Activated CD4-positive, alpha-beta memory T cell treated with anti-CD3 and anti-CD28 coated beads, Interleukin-2, amount 10 ng/mL, durations not matched to agents 7 days and 5 days (primary cell): ENCODE data around the gene ACTA1. TPM values are rescaled to one million over a fixed set of nuclear protein-coding genes. Genes with fewer than 3 reads are reported as not detected.
A peak's percentile ranks its signal among the peaks of the same experiment; 100 is the strongest.

Experiments
- CTCF ChIA-PET: fragments of 350-600 bp; sonication (Branson Sonifier 250); formaldehyde crosslinking; loops from one replicate; lab custom pipeline; 2021; ENCODE audit warnings: antibody characterized with exemption, inconsistent platforms; lab: Charles Lee
- POLR2A ChIA-PET: fragments of 350-600 bp; sonication (Branson Sonifier 250); formaldehyde crosslinking; loops from one replicate; lab custom pipeline; 2021; ENCODE audit warnings: antibody characterized with exemption; lab: Charles Lee
- DNase-seq: peaks from one replicate; pipeline ENCODE4 v3.0.0-alpha.2; 2020
- H3K27ac Mint-ChIP-seq: one replicate; pipeline ENCODE4 v1.8.0; 2021; ENCODE audit warnings: mild to moderate bottlenecking, mixed read lengths
- H3K27me3 Mint-ChIP-seq: one replicate; pipeline ENCODE4 v1.8.0; 2021; ENCODE audit warnings: mixed read lengths
- H3K36me3 Mint-ChIP-seq: one replicate; pipeline ENCODE4 v1.8.0; 2021; ENCODE audit warnings: low read depth, mixed read lengths
- H3K4me1 Mint-ChIP-seq: one replicate; pipeline ENCODE4 v1.8.0; 2021; ENCODE audit warnings: mixed read lengths
- H3K4me3 Mint-ChIP-seq: one replicate; pipeline ENCODE4 v1.8.0; 2021; ENCODE audit warnings: mild to moderate bottlenecking, mixed read lengths
- H3K9me3 Mint-ChIP-seq: one replicate; pipeline ENCODE4 v1.8.0; 2021; ENCODE audit warnings: mixed read lengths
- total RNA-seq, 2 experiments: library from RNA; stranded (reverse); gene quantifications; one replicate each; pipeline ENCODE4 v1.2.3, GENCODE V29; 2021

ACTA1 gene
- total RNA-seq, 2 experiments from 2014 or later: not detected

GRCh38 chr1:229436201-229436600, 2.3 kb upstream of the ACTA1 start:
- Mint-ChIP-seq H3K4me3 (no peak overlapping the region), H3K4me1 (peaks cover 30% of the 10 kb centered on the region), H3K27me3 (peaks cover 65% of the 10 kb centered on the region), H3K27ac (no peak overlapping the region), H3K36me3 (peaks cover 29% of the 10 kb centered on the region), H3K9me3 (no peaks in the 10 kb centered on the region)
- POLR2A ChIA-PET: interaction anchor here (0.8 to 1.5 kb wide), 2 partner anchors 67 to 93 kb away, joined by 3 read pairs; partner anchors contain the start of gene CCSAP
- DNase-seq: no peak
- CTCF ChIA-PET: interaction anchor here (1.3 kb wide), 1 partner anchor 17 kb away, joined by 3 read pairs; no protein-coding TSS in a partner anchor

GRCh38 chr1:229434641-229435051, 752 bp upstream of the ACTA1 start:
- Mint-ChIP-seq H3K27me3 (peaks cover 71% of the 10 kb centered on the region), H3K36me3 (peaks cover 21% of the 10 kb centered on the region), H3K4me3 (no peak overlapping the region), H3K27ac (no peak overlapping the region), H3K9me3 (no peaks in the 10 kb centered on the region), H3K4me1 (peaks cover 23% of the 10 kb centered on the region)
- CTCF ChIA-PET: no interaction called here
- DNase-seq: no peak
- POLR2A ChIA-PET: no interaction called here

- Mint-ChIP-seq H3K27me3 (peaks cover 76% of the 10 kb centered on the region), H3K4me3 (no peak overlapping the region), H3K4me1 (peaks cover 23% of the 10 kb centered on the region), H3K9me3 (no peaks in the 10 kb centered on the region), H3K36me3 (peaks cover 16% of the 10 kb centered on the region), H3K27ac (no peak overlapping the region)
- DNase-seq: no peak
- CTCF ChIA-PET: no interaction called here
- POLR2A ChIA-PET: no interaction called here
Observed at GRCh38 chr1:229433364-229434004, 410 bp downstream of the ACTA1 start.

GRCh38 chr1:229432905-229433304, 989 bp downstream of the ACTA1 start:
- Mint-ChIP-seq H3K4me1 (peaks cover 21% of the 10 kb centered on the region), H3K4me3 (no peak overlapping the region), H3K27ac (no peak overlapping the region), H3K9me3 (no peaks in the 10 kb centered on the region), H3K36me3 (peaks cover 10% of the 10 kb centered on the region), H3K27me3 (peaks cover 82% of the 10 kb centered on the region)
- ChIA-PET CTCF (no interaction called here), POLR2A (no interaction called here)
- DNase-seq: no peak

- no peak for DNase-seq
- no peak overlapping the region for H3K4me3 Mint-ChIP-seq
- peaks cover 10% of the 10 kb centered on the region for H3K36me3 Mint-ChIP-seq
- ChIA-PET CTCF (interaction anchor here (1.5 kb wide), 1 partner anchor 9 kb away, joined by 3 read pairs; no protein-coding TSS in a partner anchor), POLR2A (no interaction called here)
- H3K27me3 Mint-ChIP-seq: peaks cover 83% of the 10 kb centered on the region
- H3K27ac Mint-ChIP-seq: no peak overlapping the region
- H3K4me1 Mint-ChIP-seq: peaks cover 21% of the 10 kb centered on the region
- H3K9me3 Mint-ChIP-seq: no peaks in the 10 kb centered on the region
Observed at GRCh38 chr1:229432116-229432461, 1.8 kb downstream of the ACTA1 start.

GRCh38 chr1:229431284-229432115, 2.4 kb downstream of the ACTA1 start:
- Mint-ChIP-seq H3K27me3 (peaks cover 83% of the 10 kb centered on the region), H3K4me3 (peak overlapping the region; percentile 25), H3K36me3 (peaks cover 10% of the 10 kb centered on the region), H3K27ac (peak overlapping the region; percentile 28), H3K9me3 (no peaks in the 10 kb centered on the region), H3K4me1 (peaks cover 21% of the 10 kb centered on the region)
- CTCF ChIA-PET: interaction anchor here (0.6 to 1.5 kb wide), 2 partner anchors 10 to 51 kb away, joined by 3 read pairs; no protein-coding TSS in a partner anchor
- DNase-seq: no peak
- POLR2A ChIA-PET: interaction anchor here (1.3 kb wide), 1 partner anchor 8 kb away, joined by 4 read pairs; no protein-coding TSS in a partner anchor

DNA sequence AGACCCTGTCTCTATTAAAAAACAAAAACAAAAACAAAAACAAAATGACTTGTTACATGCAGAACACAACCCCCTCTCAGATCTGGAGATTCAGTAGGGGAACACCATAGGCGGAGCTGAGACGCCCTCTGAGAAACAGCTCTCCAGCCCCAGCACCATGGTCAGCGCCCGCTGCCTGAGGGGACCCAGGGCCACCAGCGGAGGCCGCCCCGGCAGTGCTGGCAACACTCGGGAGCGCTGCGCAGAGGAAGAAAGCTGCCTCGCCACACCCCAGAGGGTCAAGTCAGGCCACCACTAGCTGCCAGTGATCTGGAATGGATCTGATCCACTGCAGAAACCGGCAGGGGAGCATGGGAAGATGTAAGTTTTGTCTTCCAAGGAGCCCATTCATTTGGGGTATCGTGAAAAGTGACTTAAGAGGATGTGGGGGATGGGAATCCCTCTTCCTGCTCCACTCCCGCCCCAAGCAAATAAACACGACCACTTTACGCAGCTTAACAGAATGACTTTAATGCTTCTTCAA, 3.1 kb downstream of the ACTA1 start:
- H3K9me3 Mint-ChIP-seq: no peaks in the 10 kb centered on the region
- H3K36me3 Mint-ChIP-seq: peaks cover 10% of the 10 kb centered on the region
- H3K4me1 Mint-ChIP-seq: peaks cover 21% of the 10 kb centered on the region
- DNase-seq: peak; percentile 49
- peak overlapping the region; percentile 25 for H3K4me3 Mint-ChIP-seq
- POLR2A ChIA-PET: interaction anchor here (1.3 kb wide), 1 partner anchor 9 kb away, joined by 4 read pairs; no protein-coding TSS in a partner anchor
- peaks cover 83% of the 10 kb centered on the region for H3K27me3 Mint-ChIP-seq
- peak overlapping the region; percentile 28 for H3K27ac Mint-ChIP-seq
- CTCF ChIA-PET: interaction anchor here (0.6 to 1.5 kb wide), 2 partner anchors 11 to 51 kb away, joined by 3 read pairs; no protein-coding TSS in a partner anchor

GRCh38 chr1:229428256-229428655, 5.6 kb downstream of the ACTA1 start:
- Mint-ChIP-seq H3K27ac (no peak overlapping the region), H3K36me3 (peaks cover 10% of the 10 kb centered on the region), H3K4me1 (peaks cover 19% of the 10 kb centered on the region), H3K9me3 (peaks cover 6% of the 10 kb centered on the region), H3K27me3 (peaks cover 79% of the 10 kb centered on the region), H3K4me3 (no peak overlapping the region)
- ChIA-PET POLR2A (interaction anchor here (1.8 kb wide), 1 partner anchor 10 kb away, joined by 4 read pairs; no protein-coding TSS in a partner anchor), CTCF (no interaction called here)
- DNase-seq: no peak

- Mint-ChIP-seq H3K4me1 (peaks cover 17% of the 10 kb centered on the region), H3K27me3 (peaks cover 78% of the 10 kb centered on the region), H3K36me3 (peaks cover 12% of the 10 kb centered on the region), H3K4me3 (no peak overlapping the region), H3K9me3 (peaks cover 10% of the 10 kb centered on the region), H3K27ac (no peak overlapping the region)
- ChIA-PET CTCF (no interaction called here), POLR2A (interaction anchor here (1.8 kb wide), 1 partner anchor 11 kb away, joined by 4 read pairs; no protein-coding TSS in a partner anchor)
- DNase-seq: no peak
Observed at GRCh38 chr1:229427572-229427971, 6.3 kb downstream of the ACTA1 start.

DNA sequence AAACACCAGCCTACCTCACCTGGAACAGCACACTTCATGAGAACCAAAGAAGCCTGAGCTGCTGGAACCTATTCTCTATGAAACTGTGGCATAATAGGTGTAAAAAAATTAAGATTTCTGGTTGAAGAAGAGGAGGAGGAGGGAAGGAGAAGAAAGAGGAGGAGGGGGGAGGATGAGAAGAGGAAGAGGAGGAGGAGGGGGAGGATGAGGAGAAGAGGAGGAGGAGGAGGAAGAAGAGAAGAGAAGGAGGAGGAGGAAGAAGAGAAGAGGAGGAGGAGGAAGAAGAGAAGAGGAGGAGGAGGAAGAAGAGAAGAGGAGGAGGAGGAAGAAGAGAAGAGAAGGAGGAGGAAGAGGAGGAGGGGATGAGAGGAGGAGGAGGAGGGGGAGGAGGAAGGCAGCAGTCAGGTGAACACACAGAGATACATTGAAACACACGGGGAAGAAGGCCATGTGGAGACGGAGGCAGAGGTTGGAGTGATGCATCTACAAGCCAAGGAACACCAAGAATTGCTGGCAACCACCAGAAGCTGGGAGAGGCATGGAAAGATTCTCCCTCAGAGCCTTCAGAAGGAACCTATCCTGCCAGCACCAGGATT, 8.2 kb downstream of the ACTA1 start:
- H3K9me3 Mint-ChIP-seq: peaks cover 10% of the 10 kb centered on the region
- ChIA-PET CTCF (no interaction called here), POLR2A (no interaction called here)
- no peak overlapping the region for H3K4me3 Mint-ChIP-seq
- peaks cover 2% of the 10 kb centered on the region for H3K36me3 Mint-ChIP-seq
- no peak for DNase-seq
- no peak overlapping the region for H3K27ac Mint-ChIP-seq
- H3K27me3 Mint-ChIP-seq: peaks cover 61% of the 10 kb centered on the region
- peaks cover 2% of the 10 kb centered on the region for H3K4me1 Mint-ChIP-seq

GRCh38 chr1:229420765-229421164, 13.1 kb downstream of the ACTA1 start:
- peaks cover 10% of the 10 kb centered on the region for H3K9me3 Mint-ChIP-seq
- H3K27me3 Mint-ChIP-seq: peaks cover 26% of the 10 kb centered on the region
- no peak for DNase-seq
- no peaks in the 10 kb centered on the region for H3K4me1 Mint-ChIP-seq
- ChIA-PET CTCF (interaction anchor here (0.9 to 1.6 kb wide), 4 partner anchors 9 to 162 kb away, joined by 3 to 8 read pairs (median 4); no protein-coding TSS in a partner anchor), POLR2A (no interaction called here)
- no peak overlapping the region for H3K27ac Mint-ChIP-seq
- no peak overlapping the region for H3K4me3 Mint-ChIP-seq
- H3K36me3 Mint-ChIP-seq: peaks cover 2% of the 10 kb centered on the region

- no peak for DNase-seq
- H3K4me1 Mint-ChIP-seq: no peaks in the 10 kb centered on the region
- CTCF ChIA-PET: interaction anchor here (0.9 to 1.6 kb wide), 4 partner anchors 10 to 161 kb away, joined by 3 to 8 read pairs (median 4); no protein-coding TSS in a partner anchor
- POLR2A ChIA-PET: no interaction called here
- H3K4me3 Mint-ChIP-seq: no peak overlapping the region
- H3K36me3 Mint-ChIP-seq: peaks cover 2% of the 10 kb centered on the region
- H3K9me3 Mint-ChIP-seq: peaks cover 10% of the 10 kb centered on the region
- H3K27me3 Mint-ChIP-seq: peaks cover 22% of the 10 kb centered on the region
- H3K27ac Mint-ChIP-seq: no peak overlapping the region
Observed at GRCh38 chr1:229420224-229420623, 13.7 kb downstream of the ACTA1 start.
